ENCODE data around the gene RNF38. TPM values are rescaled to one million over a fixed set of nuclear protein-coding genes. Genes with fewer than 3 reads are reported as not detected.

Gene RNF38
- total and polyA plus RNA-seq, 7 donors, result 9.2 to 56.3 (median 38.5) TPM

DNA sequence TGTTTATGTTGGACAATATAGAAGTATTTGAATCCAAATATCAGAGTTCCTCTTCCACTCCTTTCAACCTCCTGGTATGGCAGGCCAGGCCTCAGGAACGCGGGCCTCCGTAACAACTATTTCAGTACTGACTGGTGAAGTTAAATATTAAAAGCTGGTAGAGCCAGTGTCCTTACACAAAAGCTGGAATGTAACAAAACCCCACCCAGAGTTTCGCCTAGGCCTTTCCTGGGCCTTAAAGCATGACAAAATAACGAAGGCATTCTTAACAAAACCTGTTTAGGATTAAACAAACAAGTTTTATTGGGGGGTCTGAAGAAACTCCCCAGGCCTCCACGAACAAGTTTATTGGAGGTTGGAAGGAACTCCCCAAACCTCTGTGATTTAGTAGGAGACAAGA is 80.3 kb downstream of the RNF38 start:
- no peak for DNase-seq
- no peak for TF ChIP-seq EP300 (IDR thresholded peaks at IDR 0.05)
- TF ChIP-seq, protein P1, sequence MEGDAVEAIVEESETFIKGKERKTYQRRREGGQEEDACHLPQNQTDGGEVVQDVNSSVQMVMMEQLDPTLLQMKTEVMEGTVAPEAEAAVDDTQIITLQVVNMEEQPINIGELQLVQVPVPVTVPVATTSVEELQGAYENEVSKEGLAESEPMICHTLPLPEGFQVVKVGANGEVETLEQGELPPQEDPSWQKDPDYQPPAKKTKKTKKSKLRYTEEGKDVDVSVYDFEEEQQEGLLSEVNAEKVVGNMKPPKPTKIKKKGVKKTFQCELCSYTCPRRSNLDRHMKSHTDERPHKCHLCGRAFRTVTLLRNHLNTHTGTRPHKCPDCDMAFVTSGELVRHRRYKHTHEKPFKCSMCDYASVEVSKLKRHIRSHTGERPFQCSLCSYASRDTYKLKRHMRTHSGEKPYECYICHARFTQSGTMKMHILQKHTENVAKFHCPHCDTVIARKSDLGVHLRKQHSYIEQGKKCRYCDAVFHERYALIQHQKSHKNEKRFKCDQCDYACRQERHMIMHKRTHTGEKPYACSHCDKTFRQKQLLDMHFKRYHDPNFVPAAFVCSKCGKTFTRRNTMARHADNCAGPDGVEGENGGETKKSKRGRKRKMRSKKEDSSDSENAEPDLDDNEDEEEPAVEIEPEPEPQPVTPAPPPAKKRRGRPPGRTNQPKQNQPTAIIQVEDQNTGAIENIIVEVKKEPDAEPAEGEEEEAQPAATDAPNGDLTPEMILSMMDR (IDR thresholded peaks at IDR 0.05), result no peak
- TF ChIP-seq POLR2A (IDR thresholded peaks at IDR 0.05), result no peak
- no peak for TF ChIP-seq POLR2AphosphoS5 (IDR thresholded peaks at IDR 0.05)
- intact Hi-C loops (cut with DNase I), result no loop called here
- Histone ChIP-seq H3K27ac (no peak overlapping the region), H3K36me3 (no peaks in the 10 kb centered on the region), H3K27me3 (peaks cover 0 to 3% (median 0%) of the 10 kb centered on the region in 3 donors), H3K4me1 (no peaks in the 10 kb centered on the region), H3K4me3 (no peak overlapping the region), H3K9me3 (no peaks in the 10 kb centered on the region)
- 18 to 67% methylated on average over 6 of the region's 6 CpGs for WGBS, 2 donors

DNA sequence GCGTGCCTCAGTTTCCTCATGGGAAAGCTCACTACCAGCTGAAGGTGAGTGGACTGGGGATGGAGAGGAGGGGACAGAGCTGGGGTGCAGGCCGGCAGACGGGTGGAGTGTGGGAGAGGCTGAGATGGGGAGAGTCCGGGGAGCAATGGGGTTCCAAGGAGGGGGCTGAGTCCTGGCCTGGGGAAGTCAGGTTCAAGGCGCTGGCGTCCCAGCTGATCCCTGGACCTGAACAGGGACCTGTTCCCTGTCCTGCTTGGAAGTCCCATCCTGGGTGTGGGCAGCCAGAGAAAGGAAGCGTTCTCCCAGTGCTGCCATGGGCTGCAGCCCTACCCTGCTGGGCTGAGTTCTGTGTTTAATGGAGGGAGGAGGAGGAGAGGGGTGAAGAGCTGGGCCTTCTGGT is 80.9 kb downstream of the RNF38 start:
- H3K4me1 ChIP-seq, result no peaks in the 10 kb centered on the region
- no peaks in the 10 kb centered on the region for H3K9me3 ChIP-seq
- no peak for TF ChIP-seq POLR2A (IDR thresholded peaks at IDR 0.05)
- no peak for DNase-seq
- WGBS, 2 donors, result 30 to 75% methylated on average over 7 of the region's 7 CpGs
- H3K27ac ChIP-seq, result no peak overlapping the region
- intact Hi-C loops (cut with DNase I), result no loop called here
- H3K4me3 ChIP-seq, result no peak overlapping the region
- H3K36me3 ChIP-seq, result no peaks in the 10 kb centered on the region
- peaks cover 0 to 3% (median 0%) of the 10 kb centered on the region in 3 donors for H3K27me3 ChIP-seq

DNA sequence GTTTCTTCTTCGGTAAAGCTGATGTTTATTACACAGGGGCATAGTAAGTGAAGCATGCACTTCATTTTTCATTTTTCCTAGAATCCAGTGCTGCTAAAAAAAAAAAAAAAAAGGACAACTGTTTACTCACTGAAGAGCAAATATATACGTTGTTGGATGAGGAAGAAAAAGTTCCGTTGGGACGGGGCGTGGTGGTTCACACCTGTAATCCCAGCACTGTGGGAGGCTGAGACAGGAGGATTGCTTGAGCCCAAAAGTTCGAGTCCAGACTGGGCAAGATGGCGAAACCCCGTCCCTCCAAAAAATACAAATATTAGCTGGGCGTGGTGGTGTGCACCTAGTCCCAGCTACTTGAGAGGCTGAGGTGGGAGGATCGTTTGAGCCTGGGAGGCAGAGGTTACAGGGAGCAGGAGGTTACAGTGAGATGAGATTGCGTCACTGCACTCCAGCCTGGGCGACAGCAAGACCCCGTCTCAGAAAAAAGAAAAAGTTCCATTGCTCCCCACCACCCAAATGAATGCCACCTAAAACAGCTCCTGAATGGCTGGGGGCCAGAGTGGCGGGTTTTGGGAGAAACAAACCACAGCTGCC is 81.8 kb downstream of the RNF38 start:
- intact Hi-C loops (cut with DNase I), result no loop called here
- DNase-seq, result no peak
- Histone ChIP-seq H3K27ac (no peak overlapping the region), H3K36me3 (no peaks in the 10 kb centered on the region), H3K27me3 (peaks cover 0 to 3% (median 0%) of the 10 kb centered on the region in 3 donors), H3K4me3 (no peak overlapping the region), H3K9me3 (no peaks in the 10 kb centered on the region), H3K4me1 (no peaks in the 10 kb centered on the region)
- 44 to 78% methylated on average over 14 of the region's 14 CpGs for WGBS, 2 donors
- TF ChIP-seq EP300 (IDR thresholded peaks at IDR 0.05) (no peak), POLR2A (IDR thresholded peaks at IDR 0.05) (no peak), POLR2AphosphoS5 (IDR thresholded peaks at IDR 0.05) (no peak)
- TF ChIP-seq, protein P1 (IDR thresholded peaks at IDR 0.05), result no peak

DNA sequence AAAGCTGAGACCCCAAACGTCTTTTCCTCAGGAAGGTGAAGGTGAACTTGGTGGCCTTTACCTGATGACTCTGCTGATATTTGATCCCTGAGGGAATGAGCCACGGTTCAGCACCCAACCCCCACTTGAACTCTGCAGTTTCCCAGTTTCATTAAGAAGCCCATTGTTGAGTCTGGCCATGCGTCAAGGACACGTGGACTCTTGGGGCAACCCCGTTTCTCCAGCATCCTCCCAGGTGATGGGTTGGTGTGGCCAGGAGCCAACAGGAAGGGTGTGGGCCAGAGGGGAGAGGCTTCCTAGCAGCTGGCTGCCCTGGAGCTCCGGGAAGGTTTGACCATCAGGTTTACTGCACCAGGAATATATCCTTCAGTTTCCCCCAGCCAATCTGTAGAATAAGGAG is 82.3 kb downstream of the RNF38 start:
- Histone ChIP-seq H3K36me3 (no peaks in the 10 kb centered on the region), H3K27me3 (peaks cover 0 to 3% (median 0%) of the 10 kb centered on the region in 3 donors), H3K9me3 (no peaks in the 10 kb centered on the region), H3K4me1 (no peaks in the 10 kb centered on the region), H3K27ac (no peak overlapping the region), H3K4me3 (no peak overlapping the region)
- intact Hi-C loops (cut with DNase I), result no loop called here
- no peak for DNase-seq
- no peak for TF ChIP-seq POLR2AphosphoS5 (IDR thresholded peaks at IDR 0.05)
- TF ChIP-seq, protein P1 (IDR thresholded peaks at IDR 0.05), result no peak
- no peak for TF ChIP-seq EP300 (IDR thresholded peaks at IDR 0.05)
- no peak for TF ChIP-seq POLR2A (IDR thresholded peaks at IDR 0.05)
- 8 to 36% methylated on average over 6 of the region's 6 CpGs for whole genome bisulfite sequencing, 2 donors

DNA sequence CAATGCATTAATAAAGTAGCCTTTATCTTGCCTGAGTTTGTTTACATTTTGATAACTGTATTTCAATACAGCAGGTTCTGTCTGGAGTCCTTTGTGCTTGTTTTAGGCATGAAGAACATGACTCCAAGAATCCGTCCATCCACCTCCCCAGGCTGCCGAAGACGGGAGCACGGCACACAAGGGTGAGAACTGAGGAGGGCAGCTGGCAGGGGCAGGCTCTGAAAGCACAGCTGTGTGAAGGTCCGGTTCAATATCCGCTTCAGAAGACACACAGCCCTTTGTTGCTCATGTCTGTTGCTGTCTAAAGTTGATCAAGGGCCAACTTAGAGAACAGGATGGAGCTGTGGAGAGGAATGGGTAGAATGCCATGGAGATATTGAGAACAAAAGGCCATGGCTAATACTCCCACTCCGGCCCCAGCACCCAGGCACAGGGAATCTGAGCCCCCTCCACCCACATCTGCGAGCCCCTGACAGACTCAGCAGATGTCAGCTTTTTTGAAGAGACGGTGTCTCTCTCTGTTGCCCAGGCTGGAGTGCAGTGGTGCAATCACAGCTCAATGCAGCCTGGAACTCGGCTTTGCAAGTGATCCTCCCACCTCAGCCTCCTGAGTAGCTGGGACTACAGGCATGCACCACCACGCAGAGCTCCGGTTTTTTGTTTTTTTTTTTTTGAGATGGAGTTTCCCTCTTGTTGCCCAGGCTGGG is 83.3 kb downstream of the RNF38 start:
- Histone ChIP-seq H3K4me1 (no peaks in the 10 kb centered on the region), H3K36me3 (no peaks in the 10 kb centered on the region), H3K27me3 (peaks cover 0 to 3% (median 0%) of the 10 kb centered on the region in 3 donors), H3K4me3 (no peak overlapping the region), H3K27ac (no peak overlapping the region), H3K9me3 (no peaks in the 10 kb centered on the region)
- TF ChIP-seq POLR2A (IDR thresholded peaks at IDR 0.05), result no peak
- TF ChIP-seq, protein P1 (IDR thresholded peaks at IDR 0.05), result no peak
- no peak for TF ChIP-seq POLR2AphosphoS5 (IDR thresholded peaks at IDR 0.05)
- no peak for TF ChIP-seq EP300 (IDR thresholded peaks at IDR 0.05)
- DNase-seq, result no peak
- intact Hi-C loops (cut with DNase I), result no loop called here
- WGBS, 2 donors, result 39 to 73% methylated on average over 12 of the region's 12 CpGs
